Cardiac septum (tissue), 1 donor: ENCODE results near the gene ZFP92. TPM values are rescaled to one million over a fixed set of nuclear protein-coding genes. Genes with fewer than 3 reads are reported as not detected.
A peak's percentile ranks its signal among the peaks of the same experiment; 100 is the strongest.

Experiments used
- DNase-seq: peaks from one replicate; pipeline ENCODE4 v3.0.0-alpha.2; 2020; ENCODE audit warnings: low spot score
- intact Hi-C: fragments of 100-400 bp; cut with DNase I; formaldehyde crosslinking; loops from one replicate; pipeline ENCODE4 v1.14.0; 2022
- total RNA-seq: library from RNA; stranded (reverse); fragmentation: NEBNext Ultra II Directional; extraction: Animal tissue kit (Norgen Biotek cat#: 25700); gene quantifications from one replicate; pipeline ENCODE4 v1.2.1, GENCODE V29; 2021
- donor health status: DM: no; HTN: no; CAD: no.

Gene ZFP92
- total RNA-seq, 1 donor from 2014 or later = 0.40 TPM

DNA sequence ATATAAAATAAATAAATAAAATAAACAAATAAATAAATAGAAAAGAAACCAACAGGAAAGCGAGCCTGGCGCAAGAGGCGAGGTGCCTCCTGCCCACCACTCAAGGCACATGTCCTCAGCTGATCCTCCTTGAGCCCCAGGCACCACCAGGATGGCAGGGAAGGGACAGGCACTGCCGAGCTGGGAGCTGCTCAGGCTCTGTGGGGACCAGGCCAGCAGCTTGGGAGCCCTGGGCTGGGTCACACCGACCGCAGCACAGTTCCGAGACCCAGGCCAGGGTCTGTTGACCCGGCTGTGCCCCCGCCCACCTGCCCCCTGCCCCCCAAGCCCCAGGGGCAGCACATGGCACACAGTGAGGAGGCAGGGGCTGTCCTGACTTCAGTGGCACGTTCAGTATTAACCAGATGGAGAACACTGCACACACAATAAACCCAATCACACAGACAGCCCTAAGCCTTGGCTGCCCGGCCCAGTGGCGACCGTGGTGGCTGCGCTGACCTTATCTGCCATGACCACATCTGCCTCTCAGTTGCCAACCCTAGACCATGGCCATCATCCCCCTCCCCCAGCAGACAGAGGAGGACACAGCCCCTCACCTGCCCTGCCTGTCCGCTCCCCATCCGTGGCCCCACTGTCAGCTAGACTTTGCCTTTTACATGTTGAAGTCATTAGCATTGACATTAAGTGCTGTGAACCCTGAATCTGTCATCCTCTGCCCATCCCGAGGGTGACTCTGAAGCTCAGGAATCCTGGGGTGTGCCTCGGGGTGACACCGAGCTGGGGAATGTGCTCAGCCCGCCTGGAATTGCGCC lies 37.5 kb downstream of the ZFP92 start:
- intact Hi-C loops = no loop called here
- peak; percentile 68 for DNase-seq

GRCh38 chrX:153449368-153450113 lies 38.3 kb downstream of the ZFP92 start:
- intact Hi-C loops = no loop called here
- peak; percentile 70 for DNase-seq

DNA sequence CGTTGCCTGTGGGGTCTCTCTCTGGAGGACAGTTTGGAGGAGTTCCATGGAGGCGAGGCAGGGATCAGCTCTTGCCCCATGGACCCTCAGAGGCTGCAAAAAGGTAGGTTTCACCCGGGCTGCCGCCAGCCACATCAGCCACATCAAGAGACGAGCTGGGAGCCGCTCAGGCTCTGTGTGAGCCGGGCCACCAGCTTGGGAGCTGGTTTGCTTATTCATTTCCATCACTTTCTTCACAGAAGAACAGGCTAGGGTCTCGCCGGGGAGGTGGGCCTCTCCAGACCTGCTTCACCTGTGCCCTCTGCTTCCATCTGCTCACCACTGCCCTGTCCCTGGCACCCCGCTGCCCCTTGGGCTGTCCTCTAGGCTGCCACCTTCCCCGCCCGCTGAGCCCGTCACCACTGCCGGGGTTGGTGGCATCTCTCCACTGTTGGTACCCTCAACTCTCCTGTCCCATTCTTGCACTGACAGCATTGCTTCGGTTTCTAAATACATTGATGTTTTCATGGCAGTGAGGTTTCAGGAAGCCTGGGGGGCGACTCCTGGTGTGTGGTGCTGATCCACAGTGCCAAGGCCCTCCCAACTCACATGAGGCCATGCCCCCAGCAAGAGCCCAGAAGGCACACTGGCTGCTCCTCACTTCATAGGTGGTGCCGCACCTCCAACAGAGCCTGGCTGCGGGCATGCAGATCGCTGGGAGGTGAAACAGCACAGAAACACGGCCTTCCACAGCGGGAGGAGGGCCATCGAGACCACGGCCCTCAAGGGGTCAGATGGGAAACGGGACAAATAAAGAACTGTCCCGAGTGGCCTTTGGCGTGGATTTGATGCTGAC lies 39.1 kb downstream of the ZFP92 start:
- DNase-seq = peak; percentile 59
- intact Hi-C loops = no loop called here

GRCh38 chrX:153450949-153451277 lies 39.6 kb downstream of the ZFP92 start:
- peak; percentile 33 for DNase-seq
- intact Hi-C loops = no loop called here

- no peak for DNase-seq
- intact Hi-C loops = no loop called here
Observed at GRCh38 chrX:153454901-153455550, 43.8 kb downstream of the ZFP92 start.

DNA sequence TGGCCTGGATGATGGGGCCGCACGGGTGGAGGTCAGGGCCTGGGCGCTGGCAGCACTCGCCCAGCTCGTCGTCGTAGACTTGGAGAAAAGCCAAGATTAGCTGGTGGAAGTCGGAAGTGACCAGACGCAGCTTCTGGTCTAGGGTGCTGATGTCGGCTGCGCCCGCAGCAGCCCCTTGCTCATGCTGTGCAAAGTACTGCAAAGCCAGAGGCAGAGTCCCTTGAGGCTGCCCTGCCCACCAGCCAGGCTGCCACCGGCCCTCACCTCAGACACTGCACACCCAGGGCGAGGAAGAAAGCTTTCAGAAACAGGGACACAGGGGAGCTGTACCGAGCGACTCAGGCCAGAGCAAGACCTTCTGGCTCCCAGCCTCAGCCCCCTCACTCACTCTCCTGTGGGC lies 44.3 kb downstream of the ZFP92 start:
- intact Hi-C loops = no loop called here
- DNase-seq = no peak

GRCh38 chrX:153456161-153456560 lies 44.9 kb downstream of the ZFP92 start:
- intact Hi-C loops = no loop called here
- DNase-seq = no peak

GRCh38 chrX:153456704-153457103 lies 45.4 kb downstream of the ZFP92 start:
- intact Hi-C loops = no loop called here
- DNase-seq = no peak

DNA sequence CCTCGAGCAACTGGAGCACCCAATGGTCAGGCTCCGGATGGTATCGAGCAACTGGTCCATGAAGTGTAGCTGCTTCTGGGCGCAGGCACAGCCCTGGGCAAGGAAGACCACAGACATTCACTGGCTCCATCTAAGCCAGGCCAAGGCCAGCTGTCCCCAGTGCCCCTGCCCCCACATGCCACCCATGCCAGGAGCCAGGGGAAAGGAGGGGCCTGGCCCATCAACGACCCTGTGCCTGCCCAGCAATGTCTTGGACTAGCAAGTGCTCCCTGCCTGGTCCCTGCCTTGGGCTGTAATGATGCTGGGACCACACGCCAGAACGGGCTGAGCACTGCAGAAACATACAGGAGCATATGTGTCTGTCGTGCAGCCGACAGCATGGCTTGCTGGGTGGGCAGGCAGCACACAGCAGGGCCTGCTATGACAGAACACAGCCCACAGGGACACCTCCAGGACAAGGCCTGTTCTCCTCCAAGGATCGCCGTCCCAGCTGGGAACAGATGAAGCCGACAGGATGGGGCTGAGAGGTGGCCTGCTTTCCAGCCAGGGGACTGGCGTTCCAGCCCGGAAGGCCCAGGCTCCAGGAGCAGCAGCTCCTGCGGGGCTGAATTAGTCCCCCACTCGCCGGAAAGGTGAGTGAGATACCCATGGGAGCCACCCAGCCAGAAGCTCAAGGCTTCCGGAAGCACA lies 46.0 kb downstream of the ZFP92 start:
- intact Hi-C loops = no loop called here

GRCh38 chrX:153457827-153458466 lies 46.7 kb downstream of the ZFP92 start:
- intact Hi-C loops = no loop called here
- DNase-seq = no peak

More for the DNA sequence above, 46.0 kb downstream of the ZFP92 start:
- DNase-seq = no peak

DNA sequence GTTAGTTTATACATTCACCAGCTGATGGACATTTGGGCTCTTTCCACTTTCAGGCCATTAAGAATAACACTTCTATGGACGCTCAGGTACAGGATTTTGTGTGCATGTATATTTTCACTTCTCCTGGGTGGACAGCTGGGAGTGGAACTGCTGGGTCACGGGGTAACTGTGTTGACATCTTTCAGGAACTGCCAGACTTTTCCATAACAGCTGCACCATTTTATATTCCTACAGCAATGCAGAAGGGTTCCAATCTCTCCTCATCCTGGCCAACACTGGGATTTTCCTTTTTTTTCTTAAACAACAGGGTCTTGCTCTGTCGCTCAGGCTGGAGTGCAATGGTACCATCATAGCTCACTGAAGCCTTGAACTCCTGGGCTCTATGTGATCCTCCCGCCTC lies 47.2 kb downstream of the ZFP92 start:
- DNase-seq = no peak
- intact Hi-C loops = no loop called here

GRCh38 chrX:153459986-153460385 lies 48.7 kb downstream of the ZFP92 start:
- no peak for DNase-seq
- intact Hi-C loops = no loop called here

- intact Hi-C loops = no loop called here
Observed at GRCh38 chrX:153460826-153461225, 49.6 kb downstream of the ZFP92 start.

More at GRCh38 chrX:153460826-153461225, 49.6 kb downstream of the ZFP92 start:
- DNase-seq = no peak

Other genes with a start within 250 kb of the ZFP92 start
- not detected for gene MAGEA1, start 232.2 kb upstream of the ZFP92 start, total RNA-seq
- gene PNMA6F, start 89.7 kb upstream of the ZFP92 start, total RNA-seq = not detected
- gene ZNF275, start 77.3 kb upstream of the ZFP92 start, total RNA-seq = 6.1 TPM
- gene PNMA6E, start 10.1 kb upstream of the ZFP92 start, total RNA-seq = not detected
- 0.19 TPM for gene TREX2, start 34.6 kb downstream of the ZFP92 start, total RNA-seq
- gene HAUS7, start 59.1 kb downstream of the ZFP92 start, total RNA-seq = 13.4 TPM
- 175 TPM for gene BGN, start 83.5 kb downstream of the ZFP92 start, total RNA-seq
- gene ATP2B3, start 106.2 kb downstream of the ZFP92 start, total RNA-seq = 0.16 TPM
- gene CCNQ, start 187.7 kb downstream of the ZFP92 start, total RNA-seq = 23.3 TPM
- gene DUSP9, start 235.7 kb downstream of the ZFP92 start, total RNA-seq = not detected